HepG2 (cell line): Measurements from ENCODE around the gene ELL3.

Experiments
- PAX8 ChIP-seq: sonication (generic); formaldehyde crosslinking; IDR thresholded peaks from 2 replicates; pipeline ENCODE4 v1.8.0; 2022; ENCODE audit warnings: mild to moderate bottlenecking, missing genetic modification reagents, borderline replicate concordance
- YY1 ChIP-seq: IDR thresholded peaks from 2 replicates; pipeline ENCODE4 v1.6.1; 2011; ENCODE audit warnings: low read length, low read depth, moderate library complexity, mild to moderate bottlenecking; ENCODE audit not compliant: insufficient read depth, insufficient replicate concordance
- ZNF207 ChIP-seq: fragments of 450-650 bp; IDR thresholded peaks from 2 replicates; pipeline ENCODE4 v1.6.1; 2016; ENCODE audit warnings: antibody characterized with exemption, borderline replicate concordance
- TF ChIP-seq, protein P1 (sequence below): sonication (generic); formaldehyde crosslinking; IDR thresholded peaks from 2 replicates; pipeline ENCODE4 v1.8.0; 2022; ENCODE audit warnings: mild to moderate bottlenecking, missing genetic modification reagents
- TF ChIP-seq, protein P2 (sequence below): sonication (generic); formaldehyde crosslinking; IDR thresholded peaks from 2 replicates; pipeline ENCODE4 v1.5.1; 2020; ENCODE audit warnings: mild to moderate bottlenecking, missing genetic modification reagents, moderate library complexity
- TF ChIP-seq, protein P3 (sequence below): sonication (generic); formaldehyde crosslinking; conservative IDR thresholded peaks from 2 replicates; pipeline ENCODE4 v1.4.0; 2020; ENCODE audit warnings: missing genetic modification reagents
- TF ChIP-seq, protein P4 (sequence below): sonication (generic); formaldehyde crosslinking; IDR thresholded peaks from 2 replicates; pipeline ENCODE4 v1.4.0; 2020; ENCODE audit warnings: missing genetic modification reagents
- TF ChIP-seq, protein P5 (sequence below): sonication (generic); formaldehyde crosslinking; IDR thresholded peaks from 2 replicates; pipeline ENCODE4 v1.5.0; 2020; ENCODE audit warnings: mild to moderate bottlenecking, missing genetic modification reagents, moderate library complexity

DNA sequence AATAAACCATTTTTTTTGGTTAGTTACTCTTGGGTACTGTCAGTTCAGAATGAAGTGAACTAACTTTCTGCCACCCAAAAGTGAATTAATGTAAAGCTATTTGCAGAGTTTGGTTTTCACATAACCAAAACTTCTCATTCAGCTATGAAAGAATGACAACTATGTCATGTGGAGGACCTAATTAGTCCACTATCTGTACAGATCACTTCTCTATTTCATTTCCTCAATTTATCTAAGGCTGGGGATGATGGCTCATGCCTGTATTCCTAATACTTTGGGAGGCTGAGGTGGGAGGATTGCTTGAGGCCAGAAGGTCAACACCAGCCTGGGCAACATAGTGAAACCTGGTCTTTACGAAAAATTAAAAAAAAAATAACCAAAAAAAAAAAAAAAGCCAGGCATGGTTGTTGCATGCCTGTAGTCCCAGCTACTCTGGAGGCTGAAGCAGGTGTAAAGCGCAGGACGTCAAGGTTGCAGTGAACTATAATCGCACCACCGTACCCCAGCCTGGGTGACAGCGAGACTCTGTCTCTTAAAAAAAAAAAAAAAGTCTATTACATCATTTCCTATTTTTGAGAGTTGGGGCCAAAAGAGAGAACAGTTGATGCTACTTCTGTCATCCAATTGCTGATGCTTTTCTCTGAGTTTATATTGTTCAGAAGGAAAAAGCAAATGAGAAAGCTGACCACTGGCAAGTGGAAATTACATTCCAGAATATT is 32.4 kb upstream of the ELL3 start:
- TF ChIP-seq, protein P1, sequence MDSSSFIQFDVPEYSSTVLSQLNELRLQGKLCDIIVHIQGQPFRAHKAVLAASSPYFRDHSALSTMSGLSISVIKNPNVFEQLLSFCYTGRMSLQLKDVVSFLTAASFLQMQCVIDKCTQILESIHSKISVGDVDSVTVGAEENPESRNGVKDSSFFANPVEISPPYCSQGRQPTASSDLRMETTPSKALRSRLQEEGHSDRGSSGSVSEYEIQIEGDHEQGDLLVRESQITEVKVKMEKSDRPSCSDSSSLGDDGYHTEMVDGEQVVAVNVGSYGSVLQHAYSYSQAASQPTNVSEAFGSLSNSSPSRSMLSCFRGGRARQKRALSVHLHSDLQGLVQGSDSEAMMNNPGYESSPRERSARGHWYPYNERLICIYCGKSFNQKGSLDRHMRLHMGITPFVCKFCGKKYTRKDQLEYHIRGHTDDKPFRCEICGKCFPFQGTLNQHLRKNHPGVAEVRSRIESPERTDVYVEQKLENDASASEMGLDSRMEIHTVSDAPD: no peak
- TF ChIP-seq, protein P2, sequence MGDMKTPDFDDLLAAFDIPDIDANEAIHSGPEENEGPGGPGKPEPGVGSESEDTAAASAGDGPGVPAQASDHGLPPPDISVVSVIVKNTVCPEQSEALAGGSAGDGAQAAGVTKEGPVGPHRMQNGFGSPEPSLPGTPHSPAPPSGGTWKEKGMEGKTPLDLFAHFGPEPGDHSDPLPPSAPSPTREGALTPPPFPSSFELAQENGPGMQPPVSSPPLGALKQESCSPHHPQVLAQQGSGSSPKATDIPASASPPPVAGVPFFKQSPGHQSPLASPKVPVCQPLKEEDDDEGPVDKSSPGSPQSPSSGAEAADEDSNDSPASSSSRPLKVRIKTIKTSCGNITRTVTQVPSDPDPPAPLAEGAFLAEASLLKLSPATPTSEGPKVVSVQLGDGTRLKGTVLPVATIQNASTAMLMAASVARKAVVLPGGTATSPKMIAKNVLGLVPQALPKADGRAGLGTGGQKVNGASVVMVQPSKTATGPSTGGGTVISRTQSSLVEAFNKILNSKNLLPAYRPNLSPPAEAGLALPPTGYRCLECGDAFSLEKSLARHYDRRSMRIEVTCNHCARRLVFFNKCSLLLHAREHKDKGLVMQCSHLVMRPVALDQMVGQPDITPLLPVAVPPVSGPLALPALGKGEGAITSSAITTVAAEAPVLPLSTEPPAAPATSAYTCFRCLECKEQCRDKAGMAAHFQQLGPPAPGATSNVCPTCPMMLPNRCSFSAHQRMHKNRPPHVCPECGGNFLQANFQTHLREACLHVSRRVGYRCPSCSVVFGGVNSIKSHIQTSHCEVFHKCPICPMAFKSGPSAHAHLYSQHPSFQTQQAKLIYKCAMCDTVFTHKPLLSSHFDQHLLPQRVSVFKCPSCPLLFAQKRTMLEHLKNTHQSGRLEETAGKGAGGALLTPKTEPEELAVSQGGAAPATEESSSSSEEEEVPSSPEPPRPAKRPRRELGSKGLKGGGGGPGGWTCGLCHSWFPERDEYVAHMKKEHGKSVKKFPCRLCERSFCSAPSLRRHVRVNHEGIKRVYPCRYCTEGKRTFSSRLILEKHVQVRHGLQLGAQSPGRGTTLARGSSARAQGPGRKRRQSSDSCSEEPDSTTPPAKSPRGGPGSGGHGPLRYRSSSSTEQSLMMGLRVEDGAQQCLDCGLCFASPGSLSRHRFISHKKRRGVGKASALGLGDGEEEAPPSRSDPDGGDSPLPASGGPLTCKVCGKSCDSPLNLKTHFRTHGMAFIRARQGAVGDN: no peak
- TF ChIP-seq ZNF207 (no peak), PAX8 (CRISPR knock-in tag) (no peak), YY1 (no peak)
- TF ChIP-seq, protein P3, sequence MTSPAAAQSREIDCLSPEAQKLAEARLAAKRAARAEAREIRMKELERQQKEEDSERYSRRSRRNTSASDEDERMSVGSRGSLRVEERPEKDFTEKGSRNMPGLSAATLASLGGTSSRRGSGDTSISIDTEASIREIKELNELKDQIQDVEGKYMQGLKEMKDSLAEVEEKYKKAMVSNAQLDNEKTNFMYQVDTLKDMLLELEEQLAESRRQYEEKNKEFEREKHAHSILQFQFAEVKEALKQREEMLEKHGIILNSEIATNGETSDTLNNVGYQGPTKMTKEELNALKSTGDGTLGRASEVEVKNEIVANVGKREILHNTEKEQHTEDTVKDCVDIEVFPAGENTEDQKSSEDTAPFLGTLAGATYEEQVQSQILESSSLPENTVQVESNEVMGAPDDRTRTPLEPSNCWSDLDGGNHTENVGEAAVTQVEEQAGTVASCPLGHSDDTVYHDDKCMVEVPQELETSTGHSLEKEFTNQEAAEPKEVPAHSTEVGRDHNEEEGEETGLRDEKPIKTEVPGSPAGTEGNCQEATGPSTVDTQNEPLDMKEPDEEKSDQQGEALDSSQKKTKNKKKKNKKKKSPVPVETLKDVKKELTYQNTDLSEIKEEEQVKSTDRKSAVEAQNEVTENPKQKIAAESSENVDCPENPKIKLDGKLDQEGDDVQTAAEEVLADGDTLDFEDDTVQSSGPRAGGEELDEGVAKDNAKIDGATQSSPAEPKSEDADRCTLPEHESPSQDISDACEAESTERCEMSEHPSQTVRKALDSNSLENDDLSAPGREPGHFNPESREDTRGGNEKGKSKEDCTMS (CRISPR knock-in tag): no peak
- TF ChIP-seq, protein P4, sequence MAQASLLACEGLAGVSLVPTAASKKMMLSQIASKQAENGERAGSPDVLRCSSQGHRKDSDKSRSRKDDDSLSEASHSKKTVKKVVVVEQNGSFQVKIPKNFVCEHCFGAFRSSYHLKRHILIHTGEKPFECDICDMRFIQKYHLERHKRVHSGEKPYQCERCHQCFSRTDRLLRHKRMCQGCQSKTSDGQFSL (CRISPR knock-in tag): no peak
- TF ChIP-seq, protein P5, sequence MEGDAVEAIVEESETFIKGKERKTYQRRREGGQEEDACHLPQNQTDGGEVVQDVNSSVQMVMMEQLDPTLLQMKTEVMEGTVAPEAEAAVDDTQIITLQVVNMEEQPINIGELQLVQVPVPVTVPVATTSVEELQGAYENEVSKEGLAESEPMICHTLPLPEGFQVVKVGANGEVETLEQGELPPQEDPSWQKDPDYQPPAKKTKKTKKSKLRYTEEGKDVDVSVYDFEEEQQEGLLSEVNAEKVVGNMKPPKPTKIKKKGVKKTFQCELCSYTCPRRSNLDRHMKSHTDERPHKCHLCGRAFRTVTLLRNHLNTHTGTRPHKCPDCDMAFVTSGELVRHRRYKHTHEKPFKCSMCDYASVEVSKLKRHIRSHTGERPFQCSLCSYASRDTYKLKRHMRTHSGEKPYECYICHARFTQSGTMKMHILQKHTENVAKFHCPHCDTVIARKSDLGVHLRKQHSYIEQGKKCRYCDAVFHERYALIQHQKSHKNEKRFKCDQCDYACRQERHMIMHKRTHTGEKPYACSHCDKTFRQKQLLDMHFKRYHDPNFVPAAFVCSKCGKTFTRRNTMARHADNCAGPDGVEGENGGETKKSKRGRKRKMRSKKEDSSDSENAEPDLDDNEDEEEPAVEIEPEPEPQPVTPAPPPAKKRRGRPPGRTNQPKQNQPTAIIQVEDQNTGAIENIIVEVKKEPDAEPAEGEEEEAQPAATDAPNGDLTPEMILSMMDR (CRISPR knock-in tag): no peak
